Thymus (tissue), 11 donors: ENCODE data around the gene SVEP1. TPM values are rescaled to one million over a fixed set of nuclear protein-coding genes. Genes with fewer than 3 reads are reported as not detected.
A peak's percentile ranks its signal among the peaks of the same experiment; 100 is the strongest.

Experiments
- DNase-seq, 9 donors: peaks; one replicate each; pipeline ENCODE4 v3.0.0-alpha.2; 2013; ENCODE audit warnings: low spot score in 9 of 9, low read depth in 6 of 9, missing footprints in 1 of 9
- H3K27ac ChIP-seq, 2 donors: one replicate each; pipeline ENCODE4 v1.5.1; 2013; ENCODE audit warnings: control low read depth in 1 of 2, low read depth in 1 of 2, low read length in 1 of 2, mild to moderate bottlenecking in 1 of 2, moderate library complexity in 1 of 2
- H3K27me3 ChIP-seq, 2 donors: one replicate each; pipeline ENCODE4 v1.5.1; 2013; ENCODE audit warnings: low read length in 1 of 2; ENCODE audit not compliant: control insufficient read depth in 2 of 2, insufficient read depth in 1 of 2
- H3K36me3 ChIP-seq, 2 donors: one replicate each; pipeline ENCODE4 v1.5.1; 2013; ENCODE audit warnings: low read length in 1 of 2, mild to moderate bottlenecking in 1 of 2, moderate library complexity in 1 of 2; ENCODE audit not compliant: control insufficient read depth in 2 of 2, insufficient read depth in 2 of 2
- H3K4me1 ChIP-seq, 2 donors: one replicate each; pipeline ENCODE4 v1.5.1; 2013; ENCODE audit warnings: low read length in 2 of 2; ENCODE audit not compliant: control insufficient read depth in 2 of 2, insufficient read depth in 2 of 2
- H3K4me3 ChIP-seq, 2 donors: one replicate each; pipeline ENCODE4 v1.5.1; 2013; ENCODE audit warnings: low read length in 2 of 2, control low read depth in 1 of 2, mild to moderate bottlenecking in 1 of 2
- H3K9me3 ChIP-seq, 2 donors: one replicate each; pipeline ENCODE4 v1.5.1; 2013; ENCODE audit warnings: low read length in 1 of 2, mild to moderate bottlenecking in 1 of 2; ENCODE audit not compliant: control insufficient read depth in 2 of 2, insufficient read depth in 1 of 2
- WGBS: extraction: QIAGEN DNeasy Blood & Tissue Kit; methylation state at CpG from one replicate; pipeline ENCODE4 v1.1.7; 2013; 5-methylcytosine and 5-hydroxymethylcytosine counted together
- polyA plus RNA-seq: library from polyadenylated mRNA; stranded (reverse); fragments of 200-250 nt; gene quantifications from one replicate; pipeline ENCODE4 v1.2.3, GENCODE V29; 2013
- total RNA-seq: library from RNA; stranded (reverse); fragments of 120-200 nt; gene quantifications from one replicate; pipeline ENCODE4 v1.2.4, GENCODE V29; 2013
- donor health status: healthy.

The SVEP1 gene
- total and polyA plus RNA-seq, 2 donors, result 0.52 to 1.2 TPM

DNA sequence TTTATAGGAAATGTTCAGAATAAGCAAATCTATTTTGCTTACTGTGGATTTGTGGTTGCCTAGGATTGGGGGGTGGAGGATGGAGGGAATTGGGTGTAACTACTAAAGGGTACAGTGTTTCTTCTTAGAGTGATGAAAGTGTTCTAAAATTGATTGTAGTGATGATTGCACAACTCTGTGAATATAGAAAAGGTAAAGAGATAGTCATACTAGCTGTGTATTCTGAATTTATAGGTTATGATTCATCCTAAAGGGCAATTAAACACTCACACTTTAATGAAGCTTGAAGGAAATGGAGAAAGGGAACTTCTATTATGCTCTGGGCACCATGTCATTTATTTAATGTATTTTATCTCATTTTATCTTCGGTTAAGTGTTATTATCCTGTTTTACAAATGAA lies 251.8 kb downstream of the SVEP1 start:
- no peak for DNase-seq
- H3K27me3 ChIP-seq, result no peaks in the 10 kb centered on the region
- WGBS, result 99% methylated on average over 1 of the region's 1 CpG
- H3K36me3 ChIP-seq, result no peaks in the 10 kb centered on the region
- H3K4me1 ChIP-seq, result peaks cover 4 to 5% of the 10 kb centered on the region in 2 donors
- H3K4me3 ChIP-seq, result no peak overlapping the region
- H3K9me3 ChIP-seq, result no peaks in the 10 kb centered on the region
- no peak overlapping the region for H3K27ac ChIP-seq

DNA sequence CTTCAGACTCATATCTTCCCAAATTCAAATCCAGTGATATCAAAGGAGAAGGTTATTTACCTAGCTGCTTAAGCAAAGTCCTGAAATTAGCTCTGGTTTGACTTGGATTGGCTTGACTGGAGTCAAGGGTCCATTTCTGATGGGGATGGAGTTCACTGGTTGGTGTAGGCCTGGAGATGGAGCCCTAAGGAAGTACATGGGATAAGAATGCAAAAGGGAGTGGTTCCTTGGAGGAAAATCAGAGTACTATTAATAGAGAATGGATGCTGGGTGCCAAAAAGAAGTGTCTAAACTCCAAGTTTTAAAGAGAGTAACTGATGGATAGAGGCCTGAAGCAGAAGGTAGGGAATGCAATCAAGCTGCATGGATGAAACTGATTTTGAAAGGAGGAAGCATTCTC lies 255.7 kb downstream of the SVEP1 start:
- H3K27me3 ChIP-seq, result no peaks in the 10 kb centered on the region
- no peaks in the 10 kb centered on the region for H3K4me1 ChIP-seq
- H3K9me3 ChIP-seq, result no peaks in the 10 kb centered on the region
- no peak overlapping the region for H3K4me3 ChIP-seq
- H3K27ac ChIP-seq, result no peak overlapping the region
- DNase-seq, result no peak
- H3K36me3 ChIP-seq, result no peaks in the 10 kb centered on the region

DNA sequence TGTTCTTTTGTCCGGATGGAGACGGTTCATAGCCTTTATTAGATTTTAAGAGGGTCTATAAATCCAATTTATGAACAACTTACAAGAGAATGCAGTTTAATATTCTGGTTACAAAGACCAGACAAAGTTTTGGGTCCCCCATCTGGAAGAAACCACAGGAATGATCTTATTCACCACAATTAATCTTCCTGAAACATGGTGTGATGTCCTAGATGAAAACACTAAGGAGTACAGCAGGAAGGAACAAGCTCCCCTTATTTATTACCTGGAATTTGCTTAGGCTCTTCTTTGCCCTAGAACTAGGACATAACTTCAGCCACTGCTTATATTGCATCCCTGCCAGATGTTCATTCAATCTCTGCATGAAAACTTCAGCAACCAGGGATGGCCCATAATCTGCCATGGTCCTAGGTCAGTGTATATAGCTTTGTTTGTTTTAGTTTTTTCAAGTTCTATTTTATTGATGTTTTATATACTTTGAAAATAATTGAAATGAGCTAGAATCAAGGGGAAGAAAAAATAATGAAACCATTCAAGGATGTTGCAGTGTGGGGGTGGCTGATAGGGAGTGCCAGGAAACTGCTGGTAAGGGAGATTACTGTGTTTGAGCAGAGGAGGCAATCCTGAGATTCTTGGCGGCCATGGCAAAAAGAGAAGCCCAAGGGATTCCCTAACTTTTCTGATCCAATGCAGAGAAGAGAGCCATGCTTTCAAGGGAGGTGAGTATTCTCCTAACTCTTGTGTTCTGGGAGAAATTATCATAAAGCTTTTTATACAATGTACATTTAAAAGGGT lies 258.7 kb downstream of the SVEP1 start:
- no peak for DNase-seq
- no peaks in the 10 kb centered on the region for H3K36me3 ChIP-seq
- WGBS, result 90% methylated on average over 3 of the region's 3 CpGs
- no peaks in the 10 kb centered on the region for H3K27me3 ChIP-seq
- H3K9me3 ChIP-seq, result no peaks in the 10 kb centered on the region
- no peak overlapping the region for H3K4me3 ChIP-seq
- peaks cover 8 to 14% of the 10 kb centered on the region in 2 donors for H3K4me1 ChIP-seq
- H3K27ac ChIP-seq, result no peak overlapping the region

DNA sequence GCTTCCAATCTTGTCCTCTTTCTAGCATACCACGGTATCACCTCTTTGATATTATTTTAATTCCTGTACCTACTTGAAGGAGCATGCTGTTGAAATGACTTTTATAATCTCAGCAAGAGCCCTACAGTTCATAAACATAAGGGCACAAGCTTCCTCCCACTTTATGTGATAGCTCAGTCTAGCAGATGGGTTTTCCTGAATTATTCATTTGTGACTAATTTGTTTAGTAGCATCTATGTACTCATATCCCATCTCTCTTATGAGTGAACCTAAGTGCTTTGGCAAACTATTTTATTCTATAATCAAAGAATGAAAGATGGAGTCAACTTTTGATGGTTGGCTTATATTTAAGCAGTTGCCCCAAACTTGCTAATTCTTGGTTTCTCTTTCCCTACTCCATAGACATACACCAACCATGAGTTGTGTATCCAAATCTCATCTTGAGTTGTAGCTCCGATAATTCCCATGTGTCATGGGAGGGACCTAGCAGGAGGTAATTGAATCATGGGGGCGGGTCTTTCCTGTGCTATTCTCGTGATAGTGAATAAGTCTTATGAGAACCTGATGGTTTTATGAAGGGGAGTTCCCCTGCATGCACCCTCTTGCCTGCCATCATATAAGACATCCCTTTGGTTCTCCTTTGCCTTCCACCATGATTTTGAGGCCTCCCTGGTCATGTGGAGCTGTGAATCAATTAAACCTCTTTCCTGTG lies 259.6 kb downstream of the SVEP1 start:
- Histone ChIP-seq H3K27ac (no peak overlapping the region), H3K36me3 (no peaks in the 10 kb centered on the region), H3K9me3 (no peaks in the 10 kb centered on the region), H3K4me3 (no peak overlapping the region), H3K4me1 (peaks cover 10 to 21% of the 10 kb centered on the region in 2 donors), H3K27me3 (no peaks in the 10 kb centered on the region)
- no peak for DNase-seq
- WGBS, result 96% methylated on average over 4 of the region's 4 CpGs

DNA sequence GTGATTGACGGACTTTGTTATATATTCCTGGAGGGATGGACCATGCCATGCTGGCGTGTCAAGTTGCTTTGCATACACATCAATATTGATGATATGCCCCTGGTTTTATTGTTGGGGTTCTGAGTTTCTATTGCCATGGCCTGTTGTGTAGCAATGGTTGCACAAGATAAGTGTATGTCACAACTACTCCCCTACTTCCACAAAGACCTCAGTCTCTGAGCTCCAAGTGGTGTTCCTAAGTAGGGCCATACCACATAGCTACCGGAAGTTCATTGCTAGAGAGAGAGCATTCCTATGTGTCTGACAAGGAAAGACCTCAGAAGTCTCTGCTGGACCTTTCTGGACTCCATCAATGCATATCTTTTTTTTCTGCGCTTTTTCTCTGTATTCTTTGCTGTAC lies 261.6 kb downstream of the SVEP1 start:
- peaks cover 10 to 21% of the 10 kb centered on the region in 2 donors for H3K4me1 ChIP-seq
- peaks cover 0 to 2% of the 10 kb centered on the region in 2 donors for H3K9me3 ChIP-seq
- H3K27me3 ChIP-seq, result no peaks in the 10 kb centered on the region
- no peak overlapping the region for H3K4me3 ChIP-seq
- no peak for DNase-seq
- no peak overlapping the region for H3K27ac ChIP-seq
- 96% methylated on average over 4 of the region's 4 CpGs for WGBS
- no peaks in the 10 kb centered on the region for H3K36me3 ChIP-seq

DNA sequence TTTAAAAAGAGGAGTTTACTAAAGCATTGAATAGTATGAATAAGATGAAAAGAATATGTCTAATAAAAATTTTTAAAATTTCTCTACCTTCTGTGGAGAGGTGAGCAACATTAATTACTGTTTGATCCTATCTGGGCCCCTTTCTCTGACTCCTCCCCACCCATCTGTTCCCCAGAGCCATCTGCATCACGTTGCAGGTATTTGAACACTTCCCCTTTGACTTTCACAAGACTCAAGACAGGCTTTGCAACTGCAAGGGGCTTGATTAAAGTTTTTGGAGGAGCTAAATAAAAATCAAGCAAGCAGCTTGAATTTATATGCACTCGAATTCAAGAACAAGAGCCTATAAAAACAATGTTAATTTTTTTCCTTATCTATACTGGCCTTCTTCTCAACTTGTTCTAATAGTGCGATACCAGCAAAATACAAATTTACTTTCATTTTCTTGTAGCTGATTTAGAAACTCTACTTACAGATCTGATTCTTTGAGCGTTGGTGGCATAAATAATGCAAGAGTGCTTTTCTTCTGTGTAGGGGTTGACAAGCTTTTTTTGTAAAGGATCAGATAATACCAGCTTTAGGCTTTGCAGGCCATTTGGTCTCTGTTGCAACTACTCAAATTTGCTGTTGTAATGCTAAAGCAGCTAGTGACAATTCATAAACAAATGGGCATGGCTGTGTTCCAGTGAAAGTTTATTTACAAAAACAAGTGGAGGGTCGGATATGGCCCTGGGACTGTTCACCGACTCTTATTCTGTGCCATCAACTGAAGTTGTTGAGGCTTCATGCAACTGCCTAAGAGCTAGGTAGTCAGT lies 263.1 kb downstream of the SVEP1 start:
- 36% methylated on average over 6 of the region's 6 CpGs for WGBS
- peak in 8 of 9 donors; percentile 29 to 82 (median 56) for DNase-seq
- H3K27ac ChIP-seq, result peak overlapping the region; percentile 78 to 87
- H3K36me3 ChIP-seq, result no peaks in the 10 kb centered on the region
- H3K4me3 ChIP-seq, result peak overlapping the region in 1 of 2 donors; percentile 32
- H3K9me3 ChIP-seq, result peaks cover 0 to 7% of the 10 kb centered on the region in 2 donors
- peaks cover 10 to 21% of the 10 kb centered on the region in 2 donors for H3K4me1 ChIP-seq
- H3K27me3 ChIP-seq, result no peaks in the 10 kb centered on the region

Other genes starting within 250 kb of the SVEP1 start
- gene TXNDC8, start 241.9 kb downstream of the SVEP1 start, total RNA-seq, result not detected
- gene TXNDC8, start 241.9 kb downstream of the SVEP1 start, polyA plus RNA-seq, result 0.02 TPM
- gene MUSK, start 89.0 kb upstream of the SVEP1 start, total RNA-seq, result 0.09 TPM
- 0.02 TPM for gene MUSK, start 89.0 kb upstream of the SVEP1 start, polyA plus RNA-seq